AG08396 (cell line): ENCODE measurements around the gene PDE4B.

Experiments
- DNase-seq: peaks from one replicate; pipeline ENCODE4 v3.0.0; 2012; ENCODE audit warnings: low spot score, mixed read lengths

PDE4B gene

GRCh38 chr1:65882076-65882475 is 89.4 kb downstream of the PDE4B start:
- DNase-seq, result no peak

DNA sequence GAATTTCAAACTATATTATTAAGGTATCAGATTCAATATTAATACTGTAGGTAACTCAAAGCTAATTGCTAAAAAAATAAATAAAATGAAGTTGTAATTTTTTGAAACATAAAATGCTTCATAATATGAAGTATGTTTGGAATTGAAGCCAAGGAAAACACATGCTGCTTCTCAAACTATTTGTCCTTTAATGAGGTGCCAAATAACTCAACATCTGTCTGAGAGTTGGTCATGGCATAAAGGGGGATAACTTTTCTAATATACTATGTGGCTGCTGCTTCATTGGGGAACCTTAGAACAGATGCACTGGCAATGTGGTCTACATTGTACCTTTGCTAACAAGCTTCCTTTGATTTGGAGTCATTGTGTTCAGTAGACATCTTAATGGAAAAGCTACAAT is 96.7 kb downstream of the PDE4B start:
- DNase-seq, result no peak

DNA sequence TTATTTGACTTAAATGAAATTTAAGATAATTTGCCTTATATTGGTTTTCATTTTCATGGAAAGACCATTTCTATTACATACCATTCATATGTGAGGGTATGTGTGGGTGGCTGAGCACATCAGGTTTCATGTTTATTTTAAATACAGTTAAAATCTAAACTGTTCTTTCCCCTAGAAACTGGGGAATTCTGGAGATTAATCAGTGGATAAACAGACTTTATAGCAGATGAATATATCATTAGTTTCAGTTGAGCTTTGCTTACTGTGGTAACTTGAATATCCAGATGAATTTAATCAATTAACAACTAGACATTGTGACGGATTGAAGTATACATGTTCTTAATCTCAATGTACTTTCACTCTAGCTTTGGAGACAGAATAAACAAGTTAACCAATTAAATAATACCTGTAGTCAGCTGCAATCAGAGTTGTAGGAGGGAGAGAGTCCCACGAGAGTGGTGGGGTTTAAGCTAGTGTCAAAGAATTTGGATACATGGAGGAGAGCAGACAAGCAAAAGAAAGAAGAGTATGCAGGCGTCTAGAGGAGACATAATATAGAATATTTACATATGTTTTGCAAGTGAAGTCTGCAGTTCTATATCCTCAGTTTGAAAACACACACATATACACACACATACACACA is 97.6 kb downstream of the PDE4B start:
- DNase-seq, result no peak

- DNase-seq, result no peak
Measured at GRCh38 chr1:65894738-65895605, 102.3 kb downstream of the PDE4B start.

- no peak for DNase-seq
Measured at GRCh38 chr1:65896721-65897120, 104.0 kb downstream of the PDE4B start.

GRCh38 chr1:65897485-65897884 is 104.8 kb downstream of the PDE4B start:
- DNase-seq, result no peak

DNA sequence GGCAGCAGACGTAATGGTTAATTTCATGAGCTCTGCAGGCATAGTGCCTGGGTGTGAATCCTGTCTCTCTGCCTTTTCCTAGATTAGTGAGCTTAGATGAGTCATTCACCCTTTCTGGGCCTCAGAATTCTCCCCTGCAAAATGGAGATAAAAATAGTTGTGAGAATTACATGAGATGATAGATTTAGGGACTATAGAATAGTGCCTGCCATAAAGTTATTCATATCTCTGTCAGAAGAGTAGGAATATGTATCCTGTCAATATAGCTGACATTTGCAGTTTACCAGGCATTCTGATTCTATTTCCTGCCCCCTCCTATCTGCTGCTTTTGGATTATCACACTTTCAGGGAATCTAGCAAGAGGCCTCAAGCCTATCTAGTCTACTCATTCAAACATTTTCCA is 112.0 kb downstream of the PDE4B start:
- no peak for DNase-seq

DNA sequence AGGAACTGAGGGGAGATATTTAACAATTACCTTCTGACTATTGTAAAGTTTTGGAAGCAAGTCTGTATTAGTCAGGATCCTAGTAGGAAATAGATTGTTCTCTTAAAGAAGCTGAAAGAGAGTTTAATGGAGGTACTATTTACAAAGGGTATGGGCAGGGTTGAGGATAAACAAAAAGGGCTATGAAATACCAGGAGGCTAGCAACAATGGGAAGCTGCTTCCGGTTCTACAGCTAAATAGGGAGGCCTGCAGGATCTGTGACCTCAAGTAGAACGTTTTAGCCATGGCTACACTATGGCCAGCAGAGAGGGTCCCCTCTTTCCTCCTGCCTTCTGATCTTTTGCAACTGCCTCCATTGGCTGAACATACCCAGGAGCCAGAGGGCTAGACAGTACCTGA is 117.7 kb downstream of the PDE4B start:
- DNase-seq, result no peak

DNA sequence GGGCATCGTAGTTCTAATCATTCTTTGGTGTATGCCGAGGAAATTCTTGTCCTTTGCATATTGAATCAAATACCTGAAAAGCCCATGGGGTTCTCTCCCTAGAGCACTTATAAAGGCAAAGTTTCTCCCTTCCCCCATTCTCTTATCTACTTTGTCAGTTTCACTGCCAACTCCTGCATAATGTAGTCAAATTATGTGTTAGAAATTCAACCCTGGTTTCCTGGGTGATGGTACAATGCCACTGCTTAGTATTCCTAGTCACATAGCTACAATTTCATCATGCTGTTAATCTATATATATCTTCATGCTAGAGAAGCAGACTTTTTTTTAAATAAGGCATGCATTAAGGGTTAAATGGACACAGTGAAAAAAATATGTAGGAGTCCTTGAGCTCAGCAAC is 119.0 kb downstream of the PDE4B start:
- no peak for DNase-seq

GRCh38 chr1:65918564-65918963 is 125.9 kb downstream of the PDE4B start:
- no peak for DNase-seq

GRCh38 chr1:65921446-65921845 is 128.8 kb downstream of the PDE4B start:
- DNase-seq, result no peak

DNA sequence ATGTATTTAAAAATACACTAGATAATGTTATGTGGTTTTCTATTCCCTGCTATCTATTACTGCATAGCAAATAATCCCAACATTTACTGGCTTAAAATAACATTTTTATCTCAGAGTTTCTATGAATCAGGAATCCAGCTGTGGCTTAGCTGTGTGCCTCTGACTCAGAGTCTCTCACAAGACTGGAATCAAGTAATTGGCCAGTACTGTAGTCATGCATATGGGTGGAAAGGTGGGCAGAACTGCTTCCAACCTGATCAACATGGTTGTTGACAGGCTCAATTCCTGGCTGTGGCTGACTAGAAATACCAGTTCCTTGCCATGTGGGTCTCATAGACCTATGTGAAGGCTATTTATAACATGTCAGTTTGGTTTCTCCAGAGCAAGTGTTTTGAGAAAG is 131.8 kb downstream of the PDE4B start:
- DNase-seq, result peak; percentile 51

DNA sequence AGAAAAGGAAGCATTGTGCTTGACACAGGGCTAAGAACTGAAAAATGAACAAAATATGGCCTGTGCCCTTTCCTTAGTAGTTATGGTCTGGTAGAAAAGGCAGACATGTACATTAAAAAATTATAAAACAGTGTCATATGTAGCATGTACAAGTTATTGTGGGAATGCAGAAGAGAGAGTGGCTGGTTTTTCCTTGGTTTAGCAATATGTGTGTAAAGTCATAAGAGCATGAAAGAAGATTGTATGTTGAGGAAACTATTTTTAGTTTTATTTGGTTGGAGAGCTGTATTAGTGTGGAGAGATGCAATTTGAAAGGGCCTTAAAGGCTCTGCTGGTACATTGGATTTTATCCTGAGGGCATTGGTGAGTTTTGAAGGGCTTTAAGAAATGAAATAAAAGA is 145.8 kb downstream of the PDE4B start:
- DNase-seq, result no peak

DNA sequence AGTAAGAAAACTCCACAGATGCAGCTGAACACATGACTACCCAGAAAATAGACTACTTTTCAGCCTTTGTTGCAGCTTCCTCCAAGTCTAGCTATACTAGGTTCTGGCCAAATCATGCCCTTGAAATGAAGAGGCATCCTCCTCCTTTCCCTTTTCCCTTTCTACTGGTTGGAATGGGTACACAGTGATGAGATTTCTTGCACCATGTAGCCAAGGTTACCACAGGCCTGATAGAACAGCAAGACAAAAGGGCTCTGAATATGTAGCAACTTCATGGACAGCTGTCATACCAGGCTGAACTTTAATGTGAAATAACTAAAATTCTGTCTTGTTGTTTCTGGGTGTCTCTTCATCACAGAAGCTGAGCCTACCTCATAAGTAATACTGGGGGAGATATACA is 146.5 kb downstream of the PDE4B start:
- no peak for DNase-seq

DNA sequence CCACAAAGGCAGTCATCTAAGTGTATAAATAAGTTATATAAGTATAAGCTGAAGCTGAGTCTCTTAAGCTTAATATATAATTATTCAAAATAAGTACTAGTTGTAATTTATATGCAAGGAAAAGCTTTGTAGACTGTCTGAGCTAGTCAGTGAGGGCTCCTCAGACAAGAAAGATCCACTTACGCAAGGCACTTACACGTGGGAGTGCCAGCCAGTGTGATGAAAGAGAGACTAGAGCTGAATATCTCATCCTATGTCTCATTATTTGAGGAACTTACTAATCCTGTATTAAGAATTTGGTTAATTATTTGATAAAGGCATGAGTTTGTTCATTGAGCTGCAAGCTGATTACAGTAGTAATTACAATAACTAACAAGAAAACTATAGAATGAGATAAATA is 146.9 kb downstream of the PDE4B start:
- no peak for DNase-seq

DNA sequence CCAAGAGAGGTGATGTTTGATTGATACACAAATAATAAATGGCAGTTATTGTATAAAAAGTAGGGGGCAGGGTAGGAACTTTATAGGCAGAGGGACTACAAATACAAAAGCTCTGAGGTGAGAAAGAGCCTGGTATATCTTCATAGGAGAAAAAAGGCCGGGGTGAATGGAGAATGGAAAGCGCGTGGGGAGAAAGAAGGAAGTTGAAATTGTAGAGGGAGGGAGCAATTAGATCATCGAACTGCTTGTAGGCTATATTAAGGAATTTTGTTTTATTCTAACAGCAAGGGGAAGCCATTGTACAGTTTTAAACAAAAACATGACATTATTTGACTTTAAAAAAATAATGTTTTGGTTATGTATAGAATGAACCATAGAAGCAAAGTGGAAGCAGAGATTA is 147.4 kb downstream of the PDE4B start:
- DNase-seq, result no peak

DNA sequence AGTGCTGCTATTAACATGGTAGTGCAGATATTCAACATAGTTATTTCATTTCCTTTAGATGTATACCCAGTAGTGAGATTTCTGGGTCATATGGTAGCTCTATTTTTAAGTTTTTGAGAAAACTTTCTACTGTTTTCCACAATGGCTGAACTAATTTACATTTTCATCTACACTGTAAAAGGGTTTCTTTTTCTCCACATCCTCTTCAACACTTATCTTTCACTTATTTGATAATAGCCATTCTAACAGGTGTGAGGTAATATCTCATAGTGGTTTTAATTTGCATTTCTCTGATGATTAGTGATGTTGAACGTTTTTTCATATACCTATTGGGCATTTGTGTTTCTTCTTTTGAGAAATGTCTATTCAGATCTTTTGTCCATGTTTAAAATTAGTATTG is 149.8 kb downstream of the PDE4B start:
- no peak for DNase-seq

GRCh38 chr1:65946376-65946775 is 153.7 kb downstream of the PDE4B start:
- no peak for DNase-seq

DNA sequence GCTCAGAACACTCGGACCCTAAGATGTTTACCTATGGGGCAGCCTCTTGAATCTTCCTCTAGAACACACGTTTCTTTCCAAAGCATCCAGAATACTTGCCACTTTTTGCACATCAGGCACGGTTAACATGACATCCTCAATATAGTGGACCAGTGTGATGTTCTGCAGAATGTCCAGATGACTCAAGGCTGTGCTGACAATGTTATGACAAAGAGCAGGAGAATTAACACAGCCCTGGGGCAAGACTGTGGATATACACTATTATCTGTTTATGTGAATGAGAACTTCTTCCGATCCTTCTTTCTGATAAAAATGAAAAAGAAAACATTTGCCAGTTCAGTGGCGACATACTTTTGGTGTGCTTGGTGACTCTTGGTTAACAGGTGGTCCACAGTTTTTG is 154.3 kb downstream of the PDE4B start:
- DNase-seq, result no peak

DNA sequence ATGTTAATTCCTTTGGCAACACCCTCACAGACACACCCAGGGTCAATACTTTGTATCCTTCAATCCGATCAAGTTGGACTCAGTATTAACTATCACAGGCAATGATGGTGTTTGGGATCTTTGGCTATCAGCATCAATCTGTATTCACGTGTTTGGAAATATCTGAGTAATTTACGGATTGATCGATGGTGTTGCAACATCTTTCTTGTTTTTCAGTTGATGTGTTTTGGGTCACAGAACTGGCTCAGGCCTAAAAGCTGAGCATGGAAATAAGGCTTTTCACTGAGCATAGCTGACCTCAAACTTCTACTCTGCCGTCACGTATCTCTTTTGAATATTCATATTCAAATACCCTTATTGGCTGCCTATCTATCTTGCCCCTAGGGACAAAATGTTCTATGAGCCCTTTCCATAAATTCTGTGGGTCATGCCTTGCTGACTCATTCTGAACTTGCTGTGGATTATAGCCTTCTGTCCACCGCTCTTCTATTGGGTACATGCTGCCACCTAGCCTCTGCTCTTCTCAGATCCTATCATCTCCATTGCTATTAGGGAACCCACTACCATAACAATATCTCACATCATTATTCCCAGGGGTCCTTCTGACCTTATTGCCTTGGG is 156.0 kb downstream of the PDE4B start:
- peak; percentile 38 for DNase-seq

GRCh38 chr1:65949230-65949626 is 156.5 kb downstream of the PDE4B start:
- DNase-seq, result no peak

DNA sequence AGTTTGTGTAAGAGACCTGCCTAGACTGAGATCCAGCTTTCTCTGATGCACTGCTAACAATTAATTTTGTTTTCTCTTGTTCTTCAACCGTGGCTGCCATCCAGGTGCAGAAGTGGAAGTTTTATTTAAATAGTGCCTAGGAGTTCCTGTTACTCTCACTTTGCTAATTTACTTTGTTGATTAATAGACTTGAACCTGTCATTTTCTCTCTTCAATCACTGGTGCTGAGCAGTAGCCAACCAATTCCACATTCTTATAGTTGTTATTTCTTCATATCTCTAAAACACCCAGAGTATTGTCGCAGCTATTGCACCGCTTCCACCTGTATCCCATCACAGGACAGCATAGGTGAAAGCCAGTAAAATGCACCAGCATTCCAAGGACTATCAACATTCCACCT is 157.2 kb downstream of the PDE4B start:
- no peak for DNase-seq

GRCh38 chr1:65952696-65953095 is 160.0 kb downstream of the PDE4B start:
- DNase-seq, result no peak
